Raji (cell line): ENCODE measurements around the gene RPTN.

Experiments used
- POLR2A ChIP-seq: IDR thresholded peaks from 2 replicates; pipeline ENCODE4 v1.6.1; 2011; ENCODE audit warnings: low read depth, low read length, control low read depth; ENCODE audit not compliant: insufficient read depth

Gene RPTN, protein sequence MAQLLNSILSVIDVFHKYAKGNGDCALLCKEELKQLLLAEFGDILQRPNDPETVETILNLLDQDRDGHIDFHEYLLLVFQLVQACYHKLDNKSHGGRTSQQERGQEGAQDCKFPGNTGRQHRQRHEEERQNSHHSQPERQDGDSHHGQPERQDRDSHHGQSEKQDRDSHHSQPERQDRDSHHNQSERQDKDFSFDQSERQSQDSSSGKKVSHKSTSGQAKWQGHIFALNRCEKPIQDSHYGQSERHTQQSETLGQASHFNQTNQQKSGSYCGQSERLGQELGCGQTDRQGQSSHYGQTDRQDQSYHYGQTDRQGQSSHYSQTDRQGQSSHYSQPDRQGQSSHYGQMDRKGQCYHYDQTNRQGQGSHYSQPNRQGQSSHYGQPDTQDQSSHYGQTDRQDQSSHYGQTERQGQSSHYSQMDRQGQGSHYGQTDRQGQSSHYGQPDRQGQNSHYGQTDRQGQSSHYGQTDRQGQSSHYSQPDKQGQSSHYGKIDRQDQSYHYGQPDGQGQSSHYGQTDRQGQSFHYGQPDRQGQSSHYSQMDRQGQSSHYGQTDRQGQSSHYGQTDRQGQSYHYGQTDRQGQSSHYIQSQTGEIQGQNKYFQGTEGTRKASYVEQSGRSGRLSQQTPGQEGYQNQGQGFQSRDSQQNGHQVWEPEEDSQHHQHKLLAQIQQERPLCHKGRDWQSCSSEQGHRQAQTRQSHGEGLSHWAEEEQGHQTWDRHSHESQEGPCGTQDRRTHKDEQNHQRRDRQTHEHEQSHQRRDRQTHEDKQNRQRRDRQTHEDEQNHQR

DNA sequence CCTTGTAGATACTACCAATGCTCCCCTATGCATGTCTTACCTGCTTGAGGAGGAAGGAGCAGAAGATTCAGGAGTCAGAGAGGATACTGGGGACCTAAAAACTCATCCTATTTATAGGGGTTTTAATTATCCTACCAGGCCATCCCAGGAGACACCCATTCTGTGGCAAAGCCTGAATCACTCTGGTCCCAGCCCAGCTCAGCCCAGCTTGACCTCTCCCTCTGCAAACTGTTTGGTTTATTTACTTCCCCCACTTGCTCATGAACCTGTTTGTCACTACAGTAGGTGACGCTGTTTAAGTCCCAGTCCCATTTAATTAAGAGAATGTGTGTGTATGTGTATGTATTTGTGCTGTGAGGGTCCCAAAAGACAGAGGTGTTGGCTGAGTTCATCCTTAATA is at the start of gene RPTN:
Gene RPTN, minus strand, starts transcription at position 85 of the 400 bp plus-strand sequence. CDS start 1,339 bp downstream, outside the sequence.
- no peak for TF ChIP-seq POLR2A

DNA sequence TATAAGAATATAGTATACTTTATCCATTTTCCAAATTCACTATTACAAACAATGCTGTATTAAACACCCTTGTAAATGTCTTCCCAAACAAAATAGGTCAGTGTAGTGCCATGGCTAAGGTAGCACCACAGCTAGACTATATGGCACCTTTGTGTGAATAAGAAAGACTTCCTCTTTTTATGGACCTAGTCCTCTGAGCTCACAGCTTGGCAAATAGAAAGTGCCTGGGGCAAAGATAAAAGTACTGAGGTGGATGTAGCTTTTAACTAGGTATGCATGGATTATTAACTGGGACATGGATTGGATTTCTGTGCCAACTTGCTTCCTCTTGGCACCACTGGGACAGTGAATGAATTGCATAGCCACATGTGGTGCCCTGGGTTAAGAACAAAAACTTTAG is 40.0 kb upstream of the RPTN start:
- TF ChIP-seq POLR2A: no peak

DNA sequence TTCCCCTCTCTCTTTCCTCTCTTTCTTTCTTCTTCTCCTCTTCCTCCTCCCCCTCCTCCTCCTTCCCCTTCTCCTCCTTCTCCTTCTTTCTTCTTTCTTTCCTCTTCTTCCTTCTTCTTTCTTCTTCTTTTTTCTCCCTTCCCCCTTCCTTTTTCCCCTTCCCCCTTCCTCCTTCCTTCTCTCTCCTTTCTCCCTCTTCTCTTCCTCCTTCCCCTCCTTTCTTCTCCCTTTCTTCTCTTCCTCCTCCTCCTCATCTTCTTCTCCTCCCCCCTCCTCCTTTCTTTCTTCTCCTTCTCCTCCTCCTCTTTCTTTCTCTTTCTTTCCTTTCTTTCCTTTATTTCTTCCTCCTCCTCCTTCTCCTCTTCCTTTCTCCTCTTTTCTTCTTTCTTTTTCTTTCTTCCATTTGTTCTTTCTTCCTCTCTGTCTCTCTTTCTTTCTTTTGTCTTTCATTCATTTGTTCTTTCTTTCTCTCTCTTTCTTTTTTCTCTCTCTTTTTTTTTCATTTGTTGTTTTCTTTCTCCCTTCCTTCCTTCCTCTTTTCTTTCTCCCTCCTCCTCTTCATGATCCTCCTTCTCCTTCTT is 38.4 kb upstream of the RPTN start:
- no peak for TF ChIP-seq POLR2A

DNA sequence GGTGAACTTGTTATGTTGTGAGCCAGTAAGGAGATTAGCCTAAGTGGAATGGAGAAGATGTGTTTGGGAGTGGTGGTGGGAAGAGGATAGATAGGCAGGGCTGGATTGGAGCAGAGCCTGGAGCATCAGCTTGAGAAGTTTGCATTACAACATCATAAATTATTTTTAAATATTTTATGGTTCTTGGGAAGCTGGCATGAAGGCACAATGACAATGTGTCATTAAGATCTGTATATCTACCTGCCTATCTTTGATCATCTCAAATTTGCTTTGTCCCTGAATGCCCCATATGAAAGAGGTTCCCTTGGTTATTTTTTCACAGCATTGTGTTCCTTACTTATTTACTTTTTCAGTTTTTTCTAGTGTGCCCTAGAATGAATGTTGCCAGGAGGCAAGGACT is 32.7 kb upstream of the RPTN start:
- TF ChIP-seq POLR2A: no peak

- TF ChIP-seq POLR2A: no peak
Observed at GRCh38 chr1:152191260-152191659, 32.2 kb upstream of the RPTN start.

DNA sequence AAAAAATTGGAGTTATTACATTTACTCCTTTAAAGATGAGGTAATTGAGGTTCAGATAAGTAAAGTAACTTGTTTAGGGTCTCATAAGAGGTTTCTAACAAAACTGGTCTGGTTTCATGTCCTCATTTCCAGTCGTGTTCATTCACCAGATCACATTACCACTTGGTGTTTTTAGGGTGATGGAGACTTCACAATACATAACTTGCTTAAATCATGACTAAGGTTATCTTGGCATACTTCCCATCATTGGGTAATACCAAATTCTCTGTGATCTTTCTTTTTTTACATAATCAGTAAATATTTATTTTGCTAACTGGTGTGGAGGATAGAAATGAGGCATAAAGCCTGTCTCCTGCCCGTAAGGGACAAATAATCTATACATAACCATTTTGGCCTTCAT is 31.6 kb upstream of the RPTN start:
- no peak for TF ChIP-seq POLR2A

DNA sequence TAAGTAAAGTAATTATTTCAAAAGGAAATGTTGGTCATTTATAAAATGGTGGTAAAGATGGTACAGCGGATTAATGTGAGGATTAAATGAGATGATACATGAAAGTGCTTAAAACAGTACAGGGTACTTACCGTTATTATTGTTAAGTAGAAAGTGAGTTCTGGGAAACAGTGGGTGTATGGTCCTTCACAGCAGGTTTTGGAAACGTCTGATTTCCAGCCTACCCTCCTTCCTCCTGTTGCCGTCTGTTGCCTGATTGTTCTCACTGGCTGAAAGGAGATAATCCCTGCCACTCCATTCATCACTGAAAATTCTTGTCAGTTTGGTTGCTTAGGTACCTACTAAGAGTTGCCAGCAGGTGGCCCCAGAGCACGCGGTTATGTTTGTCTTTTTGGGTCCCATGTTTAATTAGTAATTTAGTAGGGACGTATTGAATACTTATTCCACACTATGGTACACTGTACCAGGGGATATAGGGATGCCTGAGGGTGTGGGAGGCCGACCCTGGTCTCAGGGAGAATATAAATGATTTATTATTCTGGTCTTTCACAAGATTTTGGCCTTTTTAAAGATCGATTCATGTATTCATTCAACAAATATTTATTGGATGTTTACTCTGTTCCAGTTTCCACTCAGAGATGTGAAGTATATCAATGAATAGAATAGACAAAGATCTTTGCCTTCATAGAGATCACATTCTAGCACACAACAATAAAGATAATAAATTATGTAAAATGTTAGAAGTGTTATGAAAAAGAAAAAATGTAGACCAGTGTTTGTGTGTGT is 30.8 kb upstream of the RPTN start:
- TF ChIP-seq POLR2A: no peak

DNA sequence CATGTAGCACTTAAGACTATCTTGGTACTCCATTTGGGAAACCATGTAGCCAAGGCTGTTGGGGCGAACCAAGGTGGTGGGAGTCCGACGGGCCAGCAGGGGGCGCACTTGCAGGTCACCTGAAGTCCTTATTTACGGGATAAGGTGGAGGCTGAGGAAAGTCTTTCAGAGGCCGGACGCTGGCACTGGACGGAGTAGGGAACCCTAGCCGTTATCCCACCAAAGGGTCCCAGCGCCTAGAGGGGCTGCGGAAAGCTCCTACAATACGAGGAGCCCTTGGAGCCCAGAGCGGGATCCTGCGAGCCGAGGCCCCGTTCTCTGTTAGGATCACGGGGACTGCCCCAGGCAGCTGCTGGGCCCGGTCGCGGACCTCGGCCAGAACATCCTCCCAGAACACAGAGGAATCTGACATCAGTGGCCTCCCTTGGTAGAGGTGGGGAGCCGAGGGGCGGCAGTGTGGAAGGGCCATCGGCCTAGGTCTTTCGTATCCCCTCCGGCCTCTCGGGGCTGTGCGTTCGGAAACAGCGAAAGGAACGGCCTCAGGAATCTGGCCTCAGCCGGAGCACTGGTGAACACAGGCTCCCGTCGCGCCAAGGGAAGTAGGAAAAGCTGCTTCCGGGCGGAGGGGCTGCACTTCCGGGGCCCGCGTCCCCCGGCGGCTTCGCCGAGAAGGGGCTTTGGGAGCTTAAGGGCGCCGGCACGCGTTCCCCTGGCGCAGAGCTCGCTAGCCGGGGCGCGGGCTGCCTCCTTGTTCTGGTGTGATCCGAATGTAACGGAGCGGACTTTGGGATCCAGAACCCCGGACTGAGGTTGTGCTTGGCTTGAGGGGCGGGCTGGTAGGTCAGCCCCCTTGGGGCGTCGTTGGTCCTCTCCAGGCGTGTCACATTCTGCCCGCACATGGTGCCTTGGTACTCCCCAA is 29.9 kb upstream of the RPTN start:
- no peak for TF ChIP-seq POLR2A

- no peak for TF ChIP-seq POLR2A
Observed at GRCh38 chr1:152186556-152187285, 27.7 kb upstream of the RPTN start.

GRCh38 chr1:152185544-152186391 is 26.7 kb upstream of the RPTN start:
- no peak for TF ChIP-seq POLR2A

DNA sequence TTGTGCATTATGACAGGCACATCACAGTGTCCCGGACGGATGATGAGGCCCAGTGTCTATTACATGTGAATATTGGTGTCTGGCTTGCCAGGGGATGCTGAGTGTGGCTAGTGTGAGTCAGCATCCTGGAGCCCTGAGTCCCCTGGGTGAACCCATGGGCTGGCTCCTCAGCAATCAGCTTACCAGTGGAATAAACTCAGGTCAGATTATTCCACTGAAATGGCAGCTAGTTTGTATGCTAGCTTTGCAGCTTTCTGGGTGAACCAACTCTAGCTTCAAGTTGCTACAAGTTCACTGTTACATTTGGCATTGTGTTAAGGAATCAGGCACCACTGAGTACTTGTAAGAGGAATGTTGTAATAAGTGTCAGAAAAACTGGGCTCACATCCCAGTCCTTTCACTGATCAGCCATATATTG is 23.9 kb upstream of the RPTN start:
- TF ChIP-seq POLR2A: no peak

DNA sequence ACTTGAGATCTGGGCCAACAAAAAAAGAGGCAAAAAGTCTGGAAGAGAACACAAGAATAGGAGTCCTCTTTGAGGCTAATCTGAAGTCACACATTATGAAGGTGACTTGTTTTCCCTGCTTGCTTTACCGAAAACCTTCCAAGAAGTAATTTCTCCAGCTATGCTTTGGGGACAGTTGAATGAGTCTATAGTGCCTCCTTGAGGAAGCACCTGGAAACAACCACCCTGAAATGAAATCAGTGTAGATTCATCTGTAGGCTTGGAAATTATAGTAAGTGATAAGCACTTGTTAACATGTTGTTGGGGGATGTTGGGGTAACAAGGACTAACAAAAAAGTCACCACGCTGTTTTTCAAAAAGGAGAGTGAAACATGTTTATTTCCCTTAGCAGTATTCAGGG is 23.4 kb upstream of the RPTN start:
- TF ChIP-seq POLR2A: no peak

DNA sequence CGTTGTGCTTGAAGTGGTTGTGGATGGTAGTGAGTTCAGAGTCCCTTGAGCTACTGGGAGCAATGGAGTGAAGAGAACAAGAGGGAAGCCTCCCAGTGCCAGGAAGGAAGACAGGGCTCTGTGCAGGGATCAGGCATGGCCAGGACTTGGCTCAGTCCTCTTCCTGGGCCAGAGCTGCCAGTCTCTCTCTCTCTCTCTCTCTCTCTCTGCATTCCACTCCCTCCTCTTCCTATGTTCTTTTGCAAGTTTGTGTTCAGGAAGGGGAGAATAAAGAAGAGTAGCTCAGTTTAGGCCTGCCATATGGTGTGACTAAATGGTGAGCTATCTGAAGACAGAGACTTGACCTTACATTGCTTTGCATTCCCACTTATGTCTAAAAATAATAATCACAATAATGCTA is 20.5 kb upstream of the RPTN start:
- no peak for TF ChIP-seq POLR2A
